ENCODE data around the gene MAPK11.
A peak's percentile ranks its signal among the peaks of the same experiment; 100 is the strongest.

The MAPK11 gene

GRCh38 chr22:50293441-50294318, 23.5 kb upstream of the MAPK11 start:
- no peak for DNase-seq

GRCh38 chr22:50292643-50293440, 22.7 kb upstream of the MAPK11 start:
- DNase-seq: no peak

GRCh38 chr22:50289942-50290630, 19.9 kb upstream of the MAPK11 start:
- no peak for DNase-seq

- no peak for DNase-seq
These were observed 19.2 kb upstream of the MAPK11 start for GRCh38 chr22:50289151-50289941.

- DNase-seq: no peak
These were observed 17.6 kb upstream of the MAPK11 start for GRCh38 chr22:50287731-50288130.

- DNase-seq: no peak
These were observed 16.6 kb upstream of the MAPK11 start for GRCh38 chr22:50286701-50287318.

- no peak for DNase-seq
These were observed 16.1 kb upstream of the MAPK11 start for GRCh38 chr22:50286275-50286674.

GRCh38 chr22:50285568-50286229, 15.5 kb upstream of the MAPK11 start:
- DNase-seq: no peak

- DNase-seq: no peak
These were observed 14.3 kb upstream of the MAPK11 start for GRCh38 chr22:50284479-50284878.

- no peak for DNase-seq
These were observed 13.6 kb upstream of the MAPK11 start for GRCh38 chr22:50283821-50284220.

- DNase-seq: no peak
These were observed 12.4 kb upstream of the MAPK11 start for GRCh38 chr22:50282361-50283155.

- DNase-seq: no peak
These were observed 11.8 kb upstream of the MAPK11 start for GRCh38 chr22:50281957-50282356.

- no peak for DNase-seq
These were observed 11.2 kb upstream of the MAPK11 start for GRCh38 chr22:50281384-50281760.

GRCh38 chr22:50280708-50281383, 10.7 kb upstream of the MAPK11 start:
- no peak for DNase-seq

- DNase-seq: no peak
These were observed 10.0 kb upstream of the MAPK11 start for GRCh38 chr22:50280022-50280707.

- DNase-seq: no peak
These were observed 8.9 kb upstream of the MAPK11 start for GRCh38 chr22:50278956-50279619.

- DNase-seq: no peak
These were observed 8.3 kb upstream of the MAPK11 start for GRCh38 chr22:50278461-50278860.

GRCh38 chr22:50277761-50278160, 7.6 kb upstream of the MAPK11 start:
- no peak for DNase-seq

GRCh38 chr22:50276143-50276542, 6.0 kb upstream of the MAPK11 start:
- peak; percentile 43 for DNase-seq

Data from CD4-positive, alpha-beta T cell treated with Interleukin-4 for 4 hours (primary cell).